Measurements from ENCODE around the gene MAP4.
"Not testable (repeated sequence)": the region's sequence is repeated elsewhere in the genome, so short reads cannot be mapped to it uniquely, and the experiment has no call there.

MAP4 gene

DNA sequence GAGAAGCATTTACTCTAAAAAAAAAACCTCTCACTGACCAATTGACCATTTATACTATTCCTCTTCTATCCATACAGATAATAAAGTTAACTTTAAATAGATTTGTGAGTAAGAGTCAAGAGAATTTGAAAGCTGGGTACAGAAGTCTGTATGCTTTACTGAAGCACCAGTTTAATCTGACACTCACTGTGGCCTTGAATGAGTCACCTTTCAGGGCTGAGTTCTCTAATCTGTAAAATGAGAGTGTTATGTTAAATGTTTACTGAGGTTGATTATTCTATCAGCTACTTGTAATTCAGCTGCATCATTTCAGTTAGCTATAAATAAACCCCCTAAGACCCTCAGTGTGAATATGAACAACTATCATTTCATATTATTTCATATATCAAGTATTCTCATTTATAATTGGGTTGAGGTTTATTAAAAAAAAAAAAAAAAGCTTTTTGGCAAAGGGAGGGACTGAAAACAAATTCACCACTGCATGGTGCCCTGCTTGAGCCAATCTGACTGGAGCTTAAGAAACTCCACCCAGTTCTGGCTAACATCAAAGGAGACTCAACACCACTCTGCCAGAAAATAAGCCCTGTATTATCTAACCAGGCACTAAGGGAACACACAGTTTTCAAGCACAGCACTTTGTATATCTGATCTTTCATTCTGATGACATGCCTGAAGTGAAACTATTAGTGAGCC is 2.8 kb downstream of the MAP4 start:
- peak; percentile 34 for DNase-seq (ENCODE audit: low spot score)

DNA sequence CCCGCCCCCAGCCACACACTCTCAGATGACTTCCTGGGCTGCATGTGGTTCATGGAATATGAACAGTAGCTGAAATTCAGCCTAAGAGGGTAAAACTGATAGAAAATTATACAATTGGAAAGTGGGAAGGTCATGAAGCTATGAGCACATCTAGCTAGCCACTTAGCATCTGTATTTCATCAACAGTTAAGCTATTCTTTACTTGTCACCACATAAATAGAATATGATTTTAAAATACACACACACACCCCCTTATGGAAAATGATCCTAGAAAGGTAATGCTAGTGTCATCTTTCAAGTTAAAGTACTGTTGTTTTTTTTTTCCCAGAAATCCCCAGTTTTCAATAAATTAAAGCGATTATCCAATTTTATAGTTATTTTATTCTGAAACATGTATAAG is 3.6 kb downstream of the MAP4 start:
- DNase-seq (ENCODE audit: low spot score), result no peak

GRCh38 chr3:48008066-48008465 is 8.2 kb downstream of the MAP4 start:
- not testable (repeated sequence) for DNase-seq (ENCODE audit: low spot score)

- DNase-seq (ENCODE audit: low spot score), result not testable (repeated sequence)
Observed at GRCh38 chr3:48007361-48007760, 8.9 kb downstream of the MAP4 start.

GRCh38 chr3:48006794-48007193 is 9.4 kb downstream of the MAP4 start:
- DNase-seq (ENCODE audit: low spot score), result not testable (repeated sequence)

DNA sequence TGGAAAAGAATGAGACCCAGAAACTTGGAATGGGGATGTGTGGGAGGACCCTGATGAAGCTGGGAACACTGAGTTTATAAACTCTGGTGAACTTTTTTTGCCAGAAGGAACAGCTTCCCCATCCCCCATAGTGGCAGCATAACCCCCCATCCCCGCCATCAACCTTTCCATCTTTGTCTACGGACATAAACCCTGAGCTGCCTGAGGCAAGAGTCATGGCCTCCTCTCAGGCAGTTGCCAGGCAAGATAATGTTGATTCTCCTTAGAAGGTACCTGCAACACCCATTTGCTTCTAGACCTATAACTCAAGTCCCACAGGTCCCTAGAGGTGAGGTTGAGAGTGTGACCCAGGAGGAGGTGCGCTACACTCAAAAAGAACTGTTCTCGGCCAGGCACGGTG is 11.5 kb downstream of the MAP4 start:
- no peak for DNase-seq (ENCODE audit: low spot score)

GRCh38 chr3:48002787-48003186 is 13.4 kb downstream of the MAP4 start:
- DNase-seq (ENCODE audit: low spot score), result no peak

DNA sequence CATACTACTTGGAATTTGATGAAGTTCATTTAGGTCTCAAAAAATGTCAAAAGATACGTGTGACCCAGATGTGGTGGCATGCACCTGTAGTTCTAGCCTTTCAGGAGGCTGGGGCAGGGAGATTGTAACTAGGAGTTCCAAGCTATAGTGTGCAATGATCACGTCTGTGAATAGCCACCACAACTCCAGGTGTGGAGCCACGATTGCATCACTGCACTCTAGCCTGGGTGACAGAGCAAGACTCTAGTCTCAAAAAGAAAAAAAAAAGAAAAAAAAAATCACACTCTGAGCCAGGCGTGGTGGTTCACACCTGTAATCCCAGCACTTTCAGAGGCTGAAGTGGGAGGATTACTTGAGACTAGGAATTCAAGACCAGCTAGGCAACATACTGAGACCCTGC is 14.2 kb downstream of the MAP4 start:
- no peak for DNase-seq (ENCODE audit: low spot score)

DNA sequence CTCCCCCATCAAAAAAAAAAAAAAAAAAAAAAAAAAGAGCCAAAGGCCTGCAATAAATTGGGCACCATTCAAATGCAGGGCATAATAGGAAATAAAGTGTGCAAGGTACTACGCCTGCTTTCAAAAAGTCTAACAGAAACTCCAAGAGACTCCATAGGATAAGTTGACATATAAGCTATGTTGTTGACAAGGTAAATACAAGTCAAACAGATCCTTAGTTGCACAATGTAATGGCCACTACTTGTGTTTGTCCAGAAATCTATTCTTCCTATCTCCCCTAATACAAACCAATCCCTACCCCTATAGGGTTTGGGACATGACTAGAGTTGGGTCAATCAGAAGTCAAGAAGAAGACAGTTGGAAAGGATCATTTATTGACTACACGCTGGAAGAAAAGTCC is 16.0 kb downstream of the MAP4 start:
- no peak for DNase-seq (ENCODE audit: low spot score)

DNA sequence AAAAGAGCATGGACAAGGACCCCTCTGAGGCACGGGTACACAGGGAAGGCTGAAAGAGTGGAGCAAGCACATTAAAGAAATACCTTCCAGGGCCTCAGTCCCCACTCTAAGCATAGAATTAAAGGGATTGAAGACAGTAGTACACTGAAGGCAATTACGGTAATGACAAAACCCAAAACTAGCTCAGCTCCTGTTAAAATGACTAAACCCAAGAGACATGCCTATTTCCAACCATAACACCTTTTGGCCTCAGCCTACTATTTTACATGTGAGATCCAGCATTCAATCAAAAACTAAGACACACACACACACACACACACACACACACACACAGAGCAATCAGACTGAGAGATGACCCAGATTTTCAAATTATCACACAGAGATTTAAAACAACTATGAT is 19.8 kb downstream of the MAP4 start:
- no peak for DNase-seq (ENCODE audit: low spot score)

GRCh38 chr3:47994180-47994579 is 22.0 kb downstream of the MAP4 start:
- no peak for DNase-seq (ENCODE audit: low spot score)

GRCh38 chr3:47991341-47991740 is 24.9 kb downstream of the MAP4 start:
- no peak for DNase-seq (ENCODE audit: low spot score)

DNA sequence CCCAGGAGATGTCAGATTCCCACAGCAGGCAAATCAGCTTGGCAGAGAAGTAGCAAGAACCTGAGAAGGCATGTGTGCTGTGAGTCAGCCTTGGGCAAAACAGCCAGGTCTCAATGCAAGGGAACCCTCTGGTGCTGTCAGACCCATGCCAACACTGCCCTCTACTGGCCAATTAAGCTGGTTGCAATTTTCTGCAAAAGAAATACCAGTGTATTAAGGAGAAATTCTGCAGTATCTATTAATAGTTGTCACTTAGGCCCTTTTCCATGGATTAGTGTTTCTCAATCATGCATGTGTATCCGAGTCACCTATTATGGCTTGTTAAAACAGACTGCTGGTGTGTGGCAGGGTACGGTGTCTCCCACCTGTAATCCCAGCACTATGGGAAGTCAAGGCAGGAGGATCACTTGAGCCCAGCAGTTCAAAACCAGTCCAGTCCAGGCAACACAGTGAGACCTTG is 26.2 kb downstream of the MAP4 start:
- peak; percentile 94 for DNase-seq (ENCODE audit: low spot score)

GRCh38 chr3:47985381-47985780 is 30.8 kb downstream of the MAP4 start:
- no peak for DNase-seq (ENCODE audit: low spot score)

DNA sequence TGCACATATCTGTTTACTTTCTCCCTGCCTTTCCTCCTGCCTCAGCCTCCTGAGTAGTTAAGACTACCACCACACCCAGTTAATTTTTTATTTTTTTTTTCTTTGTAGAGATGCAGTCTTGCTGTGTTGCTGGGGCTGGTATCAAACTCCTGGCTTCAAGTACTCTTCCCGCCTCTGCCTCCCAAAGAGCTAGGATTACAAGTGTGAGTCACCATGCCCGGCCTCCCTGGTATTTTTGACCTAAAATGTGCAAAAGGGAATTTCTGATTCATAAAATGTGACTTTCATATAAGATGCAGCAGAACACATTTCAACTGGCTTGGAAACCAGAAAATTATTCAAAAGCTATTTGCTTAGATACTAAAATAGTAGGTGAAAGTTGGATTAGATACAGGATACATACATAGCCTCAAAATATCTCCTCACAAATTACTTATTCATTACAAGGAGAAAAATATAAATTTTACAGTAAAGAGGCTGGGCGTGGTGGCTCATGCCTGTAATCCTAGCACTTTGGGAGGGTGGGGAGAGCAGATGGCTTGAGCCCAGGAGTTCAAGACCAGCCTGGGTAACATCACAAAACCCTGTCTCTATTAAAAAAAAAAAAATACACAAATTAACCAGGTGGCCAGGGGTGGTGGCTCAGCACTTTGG is 32.0 kb downstream of the MAP4 start:
- no peak for DNase-seq (ENCODE audit: low spot score)

DNA sequence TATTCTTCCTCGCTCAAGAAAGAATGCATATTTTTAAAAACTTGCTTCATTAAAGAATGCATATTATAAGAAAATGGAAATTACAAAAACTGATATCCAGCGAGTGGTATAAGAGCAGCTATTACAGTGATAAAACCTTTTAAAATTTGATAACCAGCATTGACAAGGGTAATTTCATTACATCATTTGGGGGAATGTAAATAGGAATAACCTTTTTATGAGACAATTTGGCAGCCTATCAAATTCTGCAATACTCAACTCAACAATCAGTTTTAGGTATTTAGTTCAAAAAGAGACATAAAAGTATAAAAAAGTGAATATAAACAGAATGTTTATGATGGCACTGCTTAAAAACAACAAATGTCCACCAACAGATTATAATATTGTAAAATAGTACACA is 35.4 kb downstream of the MAP4 start:
- no peak for DNase-seq (ENCODE audit: low spot score)

- no peak for DNase-seq (ENCODE audit: low spot score)
Observed at GRCh38 chr3:47979070-47979469, 37.1 kb downstream of the MAP4 start.

GRCh38 chr3:47978386-47978785 is 37.8 kb downstream of the MAP4 start:
- no peak for DNase-seq (ENCODE audit: low spot score)

DNA sequence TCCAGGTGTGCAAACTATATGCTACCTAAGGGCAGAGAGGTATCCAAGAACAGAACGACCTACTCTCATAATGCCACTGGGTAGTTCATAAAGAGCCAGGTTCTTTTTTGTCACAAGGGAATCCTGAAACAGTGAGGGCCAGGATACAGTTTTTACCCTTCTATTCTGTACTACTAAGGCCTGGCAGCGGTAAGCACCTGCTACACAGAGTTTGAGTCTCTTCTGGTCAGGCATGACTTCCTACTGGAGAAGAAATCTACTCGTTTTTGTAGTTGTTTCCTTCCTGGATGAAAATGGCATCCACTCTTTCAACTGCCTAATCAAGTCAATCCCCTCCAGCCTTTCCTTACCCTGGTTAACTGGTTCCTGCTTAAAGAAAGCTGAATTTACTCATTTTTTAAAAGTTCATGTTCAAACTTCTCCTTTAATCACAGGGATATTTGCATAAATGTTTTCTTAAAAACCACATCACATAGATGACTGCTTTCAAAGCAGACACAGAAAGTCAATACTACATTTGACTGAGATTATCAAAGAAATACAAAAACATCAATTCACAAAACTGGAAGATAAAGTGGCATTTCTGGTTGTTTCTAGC is 40.0 kb downstream of the MAP4 start:
- DNase-seq (ENCODE audit: low spot score), result no peak

- DNase-seq (ENCODE audit: low spot score), result no peak
Observed at GRCh38 chr3:47974974-47975470, 41.2 kb downstream of the MAP4 start.

GRCh38 chr3:47971081-47971480 is 45.1 kb downstream of the MAP4 start:
- no peak for DNase-seq (ENCODE audit: low spot score)

DNA sequence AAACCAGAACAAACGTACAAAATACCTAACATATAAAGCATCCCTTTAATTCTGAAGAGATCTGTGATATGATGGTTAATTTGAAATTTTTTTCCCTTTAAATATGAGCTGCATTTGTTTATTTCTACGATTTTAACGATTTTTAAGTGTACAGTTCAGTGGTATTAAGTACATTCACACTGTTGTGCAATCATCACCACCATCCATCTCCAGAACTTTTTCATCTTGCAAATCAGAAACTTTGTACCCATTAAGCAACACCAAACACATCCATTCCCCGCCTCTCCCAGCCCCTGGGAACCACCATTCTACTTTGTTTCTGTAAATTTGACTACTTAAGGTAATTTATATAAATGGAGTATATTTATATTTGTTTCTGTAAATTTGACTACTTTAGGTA is 51.5 kb downstream of the MAP4 start:
- no peak for DNase-seq (ENCODE audit: low spot score)

Data from Ammon's horn (tissue), 1 donor.